Spleen (tissue), 7 donors: Measurements from ENCODE around the gene RAD51B.

Experiments
- CTCF ChIP-seq, 11 experiments: fragments of 200-600 bp in 7 of 11; fragments of 450-650 bp in 4 of 11; sonication (generic) in 4 of 11; IDR thresholded peaks in 8 of 11; conservative IDR thresholded peaks in 3 of 11; 1 replicate in 7 of 11; 2 replicates in 4 of 11; pipeline versions ENCODE4 v1.4.0 to v1.8.0; 2016 to 2021; ENCODE audit warnings: antibody characterized with exemption in 11 of 11, inconsistent platforms in 4 of 11, mild to moderate bottlenecking in 1 of 11
- POLR2A ChIP-seq, 3 donors: fragments of 450-650 bp; IDR thresholded peaks; one replicate each; pipeline ENCODE4 v1.5.1; 2017; ENCODE audit warnings: antibody characterized with exemption in 3 of 3, mild to moderate bottlenecking in 1 of 3
- donor health status: DM: no; HTN: no; CAD: no; lungs with moderate emphysema.
- donor health status: DM: no; HTN: no; CAD: no.
- donor health status: DM: no; HTN: no; CAD: no.

DNA sequence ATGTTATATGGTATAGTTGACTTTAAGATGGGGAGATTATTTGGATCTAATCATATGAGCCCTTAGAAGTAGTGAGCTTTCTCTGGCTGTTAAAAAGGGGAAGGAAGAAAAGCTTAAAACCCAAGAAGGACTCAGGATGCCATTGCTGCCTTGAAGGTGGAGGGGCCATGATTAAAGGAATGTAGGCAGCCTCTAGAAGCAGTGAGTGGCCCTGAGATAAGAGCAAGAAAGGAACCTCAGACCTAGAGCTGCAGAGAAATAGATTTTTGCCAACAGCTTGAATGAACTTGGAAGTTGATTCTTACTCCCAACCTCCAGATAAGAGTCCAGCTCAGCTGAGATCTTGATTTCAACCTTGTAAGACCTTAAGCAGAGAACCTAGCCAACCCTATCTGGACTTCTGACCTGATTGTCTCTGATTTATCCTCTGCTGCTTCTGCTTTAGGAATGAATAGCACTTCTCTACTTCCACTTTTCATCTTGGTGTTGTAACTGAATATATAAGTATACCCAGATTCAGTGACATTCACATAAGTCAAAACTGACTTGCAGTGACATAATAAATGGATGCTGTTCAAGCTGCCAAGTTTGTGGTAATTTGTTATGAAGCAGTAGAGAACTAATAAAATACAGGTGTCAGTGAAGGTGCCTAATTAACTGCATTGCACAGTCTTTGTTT is 33.5 kb downstream of the RAD51B start:
- TF ChIP-seq POLR2A (IDR thresholded peaks at IDR 0.05) (no peak), CTCF (IDR thresholded peaks at IDR 0.05 in 8 of 11, conservative IDR thresholded peaks at IDR 0.05 in 3 of 11) (no peak)
